ENCODE data around the gene REC8.

REC8 gene

DNA sequence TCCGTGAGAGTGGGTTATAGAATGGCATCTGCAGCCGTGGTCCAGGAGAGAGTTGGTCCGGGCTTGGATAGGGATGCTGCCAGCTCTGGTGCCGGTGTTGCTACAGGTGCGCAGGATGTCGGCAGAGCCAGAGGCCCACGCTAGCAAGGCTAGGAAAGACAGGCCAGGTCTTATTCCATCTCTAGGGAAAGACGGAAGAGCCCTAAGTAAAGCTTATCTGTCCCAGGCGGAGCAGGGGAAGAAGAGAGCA lies 36.4 kb upstream of the REC8 start:
- H3K4me1 Mint-ChIP-seq (ENCODE audit: low read depth): peaks cover 58% of the 10 kb centered on the region
- peak overlapping the region; percentile 87 for H3K27ac Mint-ChIP-seq
- no peak for DNase-seq
- H3K36me3 Mint-ChIP-seq (ENCODE audit: low read depth): peaks cover 39% of the 10 kb centered on the region
- H3K4me3 Mint-ChIP-seq: peak overlapping the region; percentile 93
- H3K9me3 Mint-ChIP-seq: no peaks in the 10 kb centered on the region
- no peaks in the 10 kb centered on the region for H3K27me3 Mint-ChIP-seq

DNA sequence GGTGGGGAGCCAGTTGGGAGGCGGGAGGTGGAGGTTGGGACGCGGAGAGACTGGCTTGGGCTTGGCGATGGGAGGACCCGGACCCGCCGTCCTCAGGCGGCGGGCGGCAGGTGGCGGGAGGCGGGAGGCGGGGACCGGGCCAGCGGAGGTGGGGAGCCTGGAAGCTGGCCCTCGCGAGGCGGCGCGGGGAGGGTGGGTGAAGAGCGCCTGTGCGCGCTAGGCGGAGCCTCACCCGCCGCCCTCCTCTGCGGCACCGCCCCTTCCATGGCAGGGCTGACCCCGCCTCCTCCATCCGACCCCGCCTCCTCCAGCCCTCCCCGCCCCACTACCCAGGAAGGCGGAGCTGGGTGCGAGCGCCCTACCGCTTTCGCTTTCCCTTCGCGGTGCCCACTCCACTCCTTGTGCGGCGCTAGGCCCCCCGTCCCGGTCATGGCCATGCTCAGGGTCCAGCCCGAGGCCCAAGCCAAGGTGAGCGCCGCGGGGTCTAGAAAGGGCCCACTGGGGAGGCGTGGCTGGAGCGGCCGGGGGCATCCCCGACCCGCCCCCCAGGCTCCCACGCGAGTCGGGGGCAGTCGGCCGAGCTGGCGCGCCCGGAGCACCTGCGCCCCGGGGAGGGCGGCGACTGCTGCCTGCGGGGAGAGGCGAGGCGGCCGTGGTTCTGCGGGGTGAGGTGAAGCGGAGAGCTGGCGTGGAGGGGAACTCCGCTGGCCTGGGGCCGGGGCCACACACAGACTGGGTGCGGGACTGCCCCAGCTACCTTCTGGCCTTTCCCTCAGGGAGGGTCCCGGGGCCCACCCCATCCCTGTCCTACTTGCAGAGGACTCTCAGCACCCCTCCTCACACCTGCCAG lies 35.8 kb upstream of the REC8 start, which contains the start of gene PSME1:
PSME1 (plus strand) TSS at position 361 of the 850 bp plus-strand sequence; CDS start at position 430, 69 bp downstream.
- Mint-ChIP-seq H3K9me3 (no peaks in the 10 kb centered on the region), H3K27ac (peak within 1 kb of the TSS; percentile 94), H3K4me1 (ENCODE audit: low read depth) (peaks cover 58% of the 10 kb centered on the region), H3K27me3 (no peaks in the 10 kb centered on the region), H3K36me3 (ENCODE audit: low read depth) (peaks cover 44% of the 10 kb centered on the region), H3K4me3 (peak within 1 kb of the TSS; percentile 93)
- peak; percentile 98 for DNase-seq

DNA sequence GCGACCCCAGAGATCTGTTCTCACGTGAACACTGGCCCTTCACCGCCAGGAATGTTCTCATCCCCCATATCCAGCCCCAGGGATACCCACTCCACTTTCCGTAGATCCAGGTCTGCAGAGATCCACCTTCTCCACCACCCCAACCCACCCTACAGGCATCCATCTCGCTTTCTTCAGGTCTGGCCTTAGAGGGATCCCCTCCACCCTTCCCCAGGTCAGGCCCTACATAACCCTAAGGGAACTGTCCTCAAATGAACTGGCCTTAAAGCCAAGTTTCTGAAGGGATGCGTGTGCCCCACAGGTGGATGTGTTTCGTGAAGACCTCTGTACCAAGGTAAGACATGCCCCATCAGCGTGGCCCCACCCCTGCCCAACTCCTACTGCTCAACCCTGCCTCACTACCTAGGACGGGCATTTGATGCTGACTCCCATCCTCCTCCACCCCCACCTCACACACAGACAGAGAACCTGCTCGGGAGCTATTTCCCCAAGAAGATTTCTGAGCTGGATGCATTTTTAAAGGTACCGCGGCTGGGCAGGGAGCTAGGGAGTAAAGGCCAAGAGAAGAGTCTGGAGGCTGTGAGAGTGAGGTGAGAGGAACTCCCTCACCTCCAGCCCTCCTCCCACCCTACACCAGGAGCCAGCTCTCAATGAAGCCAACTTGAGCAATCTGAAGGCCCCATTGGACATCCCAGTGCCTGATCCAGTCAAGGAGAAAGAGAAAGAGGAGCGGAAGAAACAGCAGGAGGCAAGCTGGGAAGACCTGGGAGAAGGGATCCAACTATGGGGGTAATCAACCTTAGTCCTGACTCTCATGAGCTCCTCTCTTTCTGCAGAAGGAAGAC lies 35.0 kb upstream of the REC8 start:
- no peaks in the 10 kb centered on the region for H3K9me3 Mint-ChIP-seq
- H3K36me3 Mint-ChIP-seq (ENCODE audit: low read depth): peaks cover 50% of the 10 kb centered on the region
- H3K27me3 Mint-ChIP-seq: no peaks in the 10 kb centered on the region
- peaks cover 59% of the 10 kb centered on the region for H3K4me1 Mint-ChIP-seq (ENCODE audit: low read depth)
- H3K4me3 Mint-ChIP-seq: peak overlapping the region; percentile 93
- peak overlapping the region; percentile 94 for H3K27ac Mint-ChIP-seq
- no peak for DNase-seq

DNA sequence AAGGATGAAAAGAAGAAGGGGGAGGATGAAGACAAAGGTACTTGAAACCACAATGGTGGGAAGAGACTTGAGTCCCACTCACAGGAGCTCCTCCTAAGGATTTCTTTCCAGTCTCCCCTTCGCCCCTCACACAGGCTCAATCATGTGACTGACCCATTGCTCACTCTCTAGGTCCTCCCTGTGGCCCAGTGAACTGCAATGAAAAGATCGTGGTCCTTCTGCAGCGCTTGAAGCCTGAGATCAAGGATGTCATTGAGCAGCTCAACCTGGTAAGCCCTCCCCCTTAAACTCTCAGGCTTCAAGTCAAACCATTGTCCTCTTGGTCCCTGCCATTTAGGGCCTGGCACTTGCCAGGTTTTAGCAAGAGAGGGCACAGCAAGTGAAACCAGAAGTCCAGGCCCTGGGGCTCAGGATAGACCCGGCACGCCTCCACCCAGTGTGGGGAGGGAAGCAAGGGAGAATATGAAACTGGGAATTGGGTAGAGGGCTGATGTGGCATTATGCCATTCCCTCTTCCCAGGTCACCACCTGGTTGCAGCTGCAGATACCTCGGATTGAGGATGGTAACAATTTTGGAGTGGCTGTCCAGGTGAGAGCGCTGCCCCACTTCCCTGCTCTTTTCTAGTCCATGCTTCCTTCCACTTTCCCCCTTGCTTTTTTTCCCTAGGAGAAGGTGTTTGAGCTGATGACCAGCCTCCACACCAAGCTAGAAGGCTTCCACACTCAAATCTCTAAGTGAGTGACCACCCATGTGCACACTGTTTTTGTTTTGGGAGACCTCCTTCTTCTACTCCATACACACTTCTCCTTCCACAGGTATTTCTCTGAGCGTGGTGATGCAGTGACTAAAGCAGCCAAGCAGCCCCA lies 34.1 kb upstream of the REC8 start:
- no peak for DNase-seq

DNA sequence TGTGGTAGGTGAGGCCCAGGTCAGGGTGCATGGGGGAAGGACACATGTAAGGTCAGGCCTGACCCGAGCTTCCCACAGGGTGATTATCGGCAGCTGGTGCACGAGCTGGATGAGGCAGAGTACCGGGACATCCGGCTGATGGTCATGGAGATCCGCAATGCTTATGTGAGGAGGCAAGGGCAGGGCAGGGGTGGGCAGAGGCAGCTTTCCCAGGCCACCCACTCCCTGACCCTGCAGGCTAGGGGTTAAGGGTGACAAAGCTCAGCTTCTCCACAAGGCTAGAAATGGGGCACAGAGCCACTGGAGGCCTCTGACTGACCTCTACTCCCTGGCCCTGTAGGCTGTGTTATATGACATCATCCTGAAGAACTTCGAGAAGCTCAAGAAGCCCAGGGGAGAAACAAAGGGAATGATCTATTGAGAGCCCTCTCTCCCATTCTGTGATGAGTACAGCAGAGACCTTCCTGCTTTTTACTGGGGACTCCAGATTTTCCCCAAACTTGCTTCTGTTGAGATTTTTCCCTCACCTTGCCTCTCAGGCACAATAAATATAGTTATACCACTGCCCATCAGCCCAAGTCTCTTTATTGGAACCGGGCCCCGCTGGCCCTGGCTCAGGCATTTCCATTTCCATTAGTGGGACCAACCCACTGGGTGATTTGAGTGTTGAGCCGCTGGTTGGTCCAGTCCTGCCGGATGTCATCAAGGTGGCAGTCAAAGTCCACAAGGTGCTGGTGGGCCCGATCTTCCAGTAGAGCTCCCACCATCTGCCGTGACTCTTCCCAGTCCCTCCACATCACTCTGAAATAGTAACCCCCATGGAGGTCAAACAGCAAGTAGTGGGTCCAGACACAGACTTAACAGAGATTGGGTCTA lies 33.2 kb upstream of the REC8 start:
- peak overlapping the region; percentile 98 for H3K4me3 Mint-ChIP-seq
- DNase-seq: no peak
- peaks cover 68% of the 10 kb centered on the region for H3K36me3 Mint-ChIP-seq (ENCODE audit: low read depth)
- H3K27ac Mint-ChIP-seq: peak overlapping the region; percentile 79
- H3K4me1 Mint-ChIP-seq (ENCODE audit: low read depth): peaks cover 60% of the 10 kb centered on the region
- no peaks in the 10 kb centered on the region for H3K9me3 Mint-ChIP-seq
- H3K27me3 Mint-ChIP-seq: no peaks in the 10 kb centered on the region

More for the DNA sequence above, 34.1 kb upstream of the REC8 start:
- Mint-ChIP-seq H3K27ac (peak overlapping the region; percentile 94), H3K4me3 (peak overlapping the region; percentile 93), H3K36me3 (ENCODE audit: low read depth) (peaks cover 59% of the 10 kb centered on the region), H3K9me3 (no peaks in the 10 kb centered on the region), H3K27me3 (no peaks in the 10 kb centered on the region), H3K4me1 (ENCODE audit: low read depth) (peaks cover 56% of the 10 kb centered on the region)

DNA sequence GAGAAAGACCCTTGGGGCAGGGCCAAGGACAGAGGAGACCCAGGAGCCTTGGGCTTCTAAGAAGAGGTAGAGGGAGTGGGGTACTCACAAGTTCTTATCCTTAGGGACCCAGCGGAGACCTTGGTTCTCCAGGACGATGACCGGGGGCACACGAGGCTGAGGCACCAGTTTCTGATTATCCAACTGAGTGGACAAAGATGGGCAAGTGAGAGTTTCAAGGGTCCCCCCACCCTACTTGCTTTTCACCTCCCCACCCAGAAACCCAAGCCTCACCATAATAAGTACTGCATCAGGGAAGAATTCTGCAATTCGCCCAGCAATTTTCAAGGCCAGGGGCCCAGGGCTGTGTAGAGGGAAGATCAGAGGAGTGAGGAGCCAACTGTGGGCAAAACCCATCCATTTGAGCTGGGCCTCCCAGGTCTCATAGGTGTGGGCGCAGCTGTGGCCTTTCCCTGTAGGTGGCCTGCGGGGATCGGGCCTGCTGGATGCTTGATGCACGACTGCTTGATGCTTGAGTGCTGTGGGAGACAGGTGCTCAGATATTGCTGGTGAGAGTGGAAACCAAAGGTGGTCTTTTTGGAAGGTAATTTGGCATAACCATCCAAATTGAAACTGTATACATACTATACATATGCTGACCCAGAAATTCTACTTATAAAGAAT lies 32.5 kb upstream of the REC8 start:
- peak overlapping the region; percentile 98 for H3K4me3 Mint-ChIP-seq
- H3K9me3 Mint-ChIP-seq: no peaks in the 10 kb centered on the region
- DNase-seq: no peak
- H3K4me1 Mint-ChIP-seq (ENCODE audit: low read depth): peaks cover 67% of the 10 kb centered on the region
- no peaks in the 10 kb centered on the region for H3K27me3 Mint-ChIP-seq
- H3K27ac Mint-ChIP-seq: peak overlapping the region; percentile 79
- H3K36me3 Mint-ChIP-seq (ENCODE audit: low read depth): peaks cover 75% of the 10 kb centered on the region

DNA sequence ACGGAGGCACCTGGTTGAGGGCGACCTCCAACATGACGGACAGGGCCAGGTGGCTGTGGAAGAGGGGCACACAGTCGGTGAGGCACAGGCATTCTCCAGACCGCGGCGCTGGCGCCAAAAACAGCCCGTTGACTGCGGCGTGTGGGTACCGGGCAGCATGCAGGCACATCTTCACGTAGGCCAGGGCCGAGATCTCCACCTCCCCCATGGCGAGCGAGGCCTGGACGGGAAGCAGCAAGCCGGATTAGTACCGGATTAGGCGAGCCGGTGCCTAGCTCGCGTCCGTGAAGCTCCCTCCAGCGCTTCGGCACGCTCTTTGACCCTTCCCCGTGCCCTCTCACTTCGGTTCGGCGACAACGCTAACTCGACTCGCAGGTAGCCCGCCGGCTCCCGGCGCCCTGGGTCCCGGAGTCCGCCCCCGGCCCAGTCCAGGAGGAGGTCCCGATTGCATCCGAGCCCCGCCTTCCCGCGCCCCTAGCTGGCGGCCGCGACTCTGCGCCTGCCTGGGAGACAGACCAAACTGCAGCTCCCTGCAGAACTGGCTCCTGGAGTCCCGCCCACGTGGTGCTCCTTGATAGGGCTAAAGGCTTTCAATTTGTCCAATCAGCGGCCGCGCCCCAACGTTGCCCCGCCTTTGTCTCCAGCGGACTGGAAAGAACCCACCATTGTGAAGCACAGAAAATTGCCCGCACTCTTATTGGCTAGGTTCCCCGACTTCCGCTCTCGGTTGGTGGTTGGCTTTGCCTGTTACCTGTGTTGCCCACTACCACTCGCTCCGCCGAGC lies 30.6 kb upstream of the REC8 start, which contains the start of gene EMC9:
EMC9 (minus strand) TSS at position 495 of the 784 bp plus-strand sequence; CDS start at position 208, 287 bp downstream.
- DNase-seq: peak; percentile 99
- peaks cover 76% of the 10 kb centered on the region for H3K4me1 Mint-ChIP-seq (ENCODE audit: low read depth)
- H3K9me3 Mint-ChIP-seq: no peaks in the 10 kb centered on the region
- peak within 1 kb of the TSS; percentile 97 for H3K27ac Mint-ChIP-seq
- H3K4me3 Mint-ChIP-seq: peak within 1 kb of the TSS; percentile 98
- peaks cover 94% of the 10 kb centered on the region for H3K36me3 Mint-ChIP-seq (ENCODE audit: low read depth)
- H3K27me3 Mint-ChIP-seq: no peaks in the 10 kb centered on the region

DNA sequence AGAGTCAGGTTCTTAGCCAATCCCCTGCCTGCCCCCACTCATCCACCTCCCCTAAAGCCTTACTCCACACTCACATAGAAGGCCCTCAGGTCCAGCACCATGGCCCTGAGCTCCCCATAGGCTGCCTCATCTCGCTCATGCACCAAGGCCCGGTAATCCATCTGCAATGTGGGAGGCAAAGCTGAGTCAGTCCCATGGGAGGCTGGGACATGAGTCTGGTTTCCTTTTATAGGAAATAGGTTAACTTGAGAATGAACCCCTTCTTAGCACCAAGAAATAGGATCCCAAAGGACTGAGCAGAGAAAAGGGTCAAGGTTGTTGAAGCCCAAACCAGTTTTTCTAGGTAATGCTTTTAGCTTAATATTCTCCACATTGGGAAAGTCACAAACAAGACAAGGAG lies 28.4 kb upstream of the REC8 start:
- Mint-ChIP-seq H3K36me3 (ENCODE audit: low read depth) (peaks cover 88% of the 10 kb centered on the region), H3K4me1 (ENCODE audit: low read depth) (peaks cover 61% of the 10 kb centered on the region), H3K4me3 (no peak overlapping the region), H3K27me3 (no peaks in the 10 kb centered on the region), H3K9me3 (no peaks in the 10 kb centered on the region), H3K27ac (peak overlapping the region; percentile 98)
- no peak for DNase-seq

DNA sequence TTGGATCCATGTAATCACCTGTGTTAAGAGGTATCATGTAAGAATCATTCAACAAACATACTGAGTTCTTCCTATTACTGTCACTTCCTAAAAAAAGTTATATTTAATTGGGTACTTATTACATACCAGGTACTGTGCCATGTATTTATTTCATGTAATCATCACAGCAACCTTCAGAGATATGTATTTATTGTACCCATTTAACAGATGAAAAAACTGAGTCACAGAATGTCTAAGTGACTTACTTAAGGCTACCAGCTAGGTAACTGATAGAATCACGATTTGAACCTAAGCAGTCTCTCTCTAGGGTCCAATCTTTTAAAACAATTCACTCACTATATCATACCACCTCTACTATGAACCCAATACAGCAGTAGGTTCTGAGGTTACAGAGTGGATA lies 27.4 kb upstream of the REC8 start:
- Mint-ChIP-seq H3K27me3 (no peaks in the 10 kb centered on the region), H3K4me3 (peak overlapping the region; percentile 90), H3K36me3 (ENCODE audit: low read depth) (peaks cover 88% of the 10 kb centered on the region), H3K4me1 (ENCODE audit: low read depth) (peaks cover 61% of the 10 kb centered on the region), H3K9me3 (no peaks in the 10 kb centered on the region), H3K27ac (peak overlapping the region; percentile 98)
- DNase-seq: no peak

DNA sequence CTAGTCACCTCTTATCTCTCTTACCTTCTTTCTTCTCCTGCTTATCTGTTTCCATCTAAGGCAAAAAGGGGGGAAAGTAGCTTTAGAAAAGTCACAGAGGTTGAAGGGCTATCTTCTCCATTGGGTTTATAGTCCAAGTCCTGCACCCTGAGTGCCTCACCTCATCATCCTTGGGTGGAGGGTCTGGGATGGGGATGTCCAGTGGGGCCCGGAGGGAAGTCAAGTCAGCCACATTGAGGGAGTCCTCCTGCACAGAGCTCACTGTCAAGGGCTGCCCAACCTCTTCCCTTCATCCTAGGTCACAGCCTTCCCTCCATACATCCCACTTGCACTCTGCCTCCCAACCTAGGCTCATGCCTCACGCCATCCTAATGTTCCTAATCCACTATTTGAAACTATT lies 26.7 kb upstream of the REC8 start:
- no peaks in the 10 kb centered on the region for H3K9me3 Mint-ChIP-seq
- peaks cover 63% of the 10 kb centered on the region for H3K4me1 Mint-ChIP-seq (ENCODE audit: low read depth)
- H3K27ac Mint-ChIP-seq: peak overlapping the region; percentile 98
- H3K4me3 Mint-ChIP-seq: peak overlapping the region; percentile 90
- no peaks in the 10 kb centered on the region for H3K27me3 Mint-ChIP-seq
- H3K36me3 Mint-ChIP-seq (ENCODE audit: low read depth): peaks cover 90% of the 10 kb centered on the region
- DNase-seq: no peak

DNA sequence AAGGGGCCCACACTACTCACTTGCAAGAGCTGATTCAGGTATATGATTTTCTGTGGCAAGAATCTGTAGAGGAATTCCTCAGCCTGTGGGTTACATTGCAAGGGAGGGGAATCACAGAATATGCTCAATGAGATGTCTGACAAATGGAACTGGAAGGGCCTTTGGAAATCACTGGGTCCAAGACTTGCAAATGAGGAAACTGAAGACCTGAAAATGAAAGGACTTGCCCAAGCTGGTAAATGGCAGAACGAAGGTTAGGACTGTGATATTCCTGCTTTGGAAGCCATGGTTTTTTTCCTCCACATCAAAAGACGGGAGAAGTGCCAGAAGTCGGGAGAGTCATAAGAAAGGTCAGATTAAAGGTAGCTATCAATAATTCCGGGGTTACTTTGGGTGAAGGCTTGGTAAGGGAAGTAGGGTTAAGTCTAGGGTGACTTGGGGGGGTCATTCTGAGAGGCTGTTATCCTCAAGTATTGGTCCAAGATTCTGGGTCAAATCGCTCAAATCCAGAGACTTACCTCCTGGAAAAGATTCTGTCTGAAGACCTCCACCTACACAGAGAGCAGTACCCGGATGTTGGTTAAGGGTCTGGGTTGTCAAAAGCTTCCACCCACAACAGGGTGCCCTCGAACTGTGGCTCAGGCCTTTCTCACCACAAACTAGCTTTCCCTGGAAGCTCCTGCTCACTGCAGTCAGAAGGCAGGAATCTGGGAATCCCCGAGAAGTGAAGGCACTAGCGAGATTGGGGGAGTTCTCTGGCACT lies 26.0 kb upstream of the REC8 start:
- peak overlapping the region; percentile 90 for H3K4me3 Mint-ChIP-seq
- H3K36me3 Mint-ChIP-seq (ENCODE audit: low read depth): peaks cover 90% of the 10 kb centered on the region
- peak overlapping the region; percentile 98 for H3K27ac Mint-ChIP-seq
- DNase-seq: no peak
- H3K27me3 Mint-ChIP-seq: no peaks in the 10 kb centered on the region
- peaks cover 69% of the 10 kb centered on the region for H3K4me1 Mint-ChIP-seq (ENCODE audit: low read depth)
- no peaks in the 10 kb centered on the region for H3K9me3 Mint-ChIP-seq

DNA sequence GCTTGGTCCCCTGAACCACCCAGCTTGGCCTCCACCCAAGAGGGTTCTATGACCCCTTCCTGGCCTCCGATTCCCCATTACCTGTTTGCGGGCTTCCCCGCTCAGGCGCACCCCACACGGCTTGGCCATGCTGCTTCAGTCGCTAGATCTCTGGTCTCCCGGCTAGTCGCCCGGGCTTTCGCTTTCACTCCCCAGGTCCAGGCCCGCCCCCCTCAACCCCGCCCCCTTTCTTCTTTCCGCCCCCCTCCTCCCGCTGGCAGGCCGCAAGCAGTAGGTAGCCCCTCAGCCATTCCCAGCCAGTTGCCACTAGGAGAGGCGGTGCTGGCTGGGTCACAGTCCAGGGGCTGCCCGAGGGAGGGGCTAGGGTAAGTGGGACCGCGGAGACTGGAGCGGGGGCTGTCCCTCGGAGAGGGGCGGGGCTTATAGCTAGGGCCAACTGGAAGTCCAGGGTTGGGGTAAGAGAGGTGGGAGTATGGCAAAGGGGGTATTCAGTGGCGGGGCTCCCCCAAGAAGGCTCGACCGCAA lies 25.4 kb upstream of the REC8 start, which contains the start of gene PSME2:
PSME2 (minus strand) TSS at position 158 of the 525 bp plus-strand sequence; CDS start at position 129, 29 bp downstream.
- peak; percentile 91 for DNase-seq
- Mint-ChIP-seq H3K4me3 (peak within 1 kb of the TSS; percentile 90), H3K27ac (peak within 1 kb of the TSS; percentile 98), H3K9me3 (no peaks in the 10 kb centered on the region), H3K36me3 (ENCODE audit: low read depth) (peaks cover 92% of the 10 kb centered on the region), H3K27me3 (no peaks in the 10 kb centered on the region), H3K4me1 (ENCODE audit: low read depth) (peaks cover 72% of the 10 kb centered on the region)
